ENCODE measurements around the gene PIEZO2.

PIEZO2 gene

DNA sequence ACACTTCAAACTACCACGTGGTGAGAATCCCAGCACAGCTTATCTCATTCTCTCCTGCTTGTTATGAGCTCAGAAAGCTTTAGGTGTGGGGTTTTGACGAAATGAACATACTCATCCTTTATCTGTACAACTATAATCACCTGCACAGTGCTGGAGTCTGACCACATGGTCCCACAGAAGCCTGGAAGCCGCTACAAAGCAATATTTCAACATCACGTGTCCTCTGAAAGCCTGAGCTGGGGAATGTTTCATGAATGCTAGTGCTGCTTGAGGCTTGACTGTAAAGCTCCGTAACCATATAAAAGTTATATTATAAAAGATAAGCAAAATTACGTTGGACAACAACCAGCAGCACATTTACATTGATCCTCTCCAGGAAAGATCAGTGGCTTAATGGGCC is 43.9 kb downstream of the PIEZO2 start (continued):
- no peak for TF ChIP-seq ZNF274 (IDR thresholded peaks at IDR 0.05; ENCODE audit: low read length)
- TF ChIP-seq ZNF274 (tag by site-specific recombination; IDR thresholded peaks at IDR 0.05; ENCODE audit: borderline replicate concordance) = no peak
- no peak for TF ChIP-seq RBAK (tag by site-specific recombination; IDR thresholded peaks at IDR 0.05)
- no peak for TF ChIP-seq SP7 (tag by site-specific recombination; IDR thresholded peaks at IDR 0.05)
- TF ChIP-seq ZBTB10 (tag by site-specific recombination; IDR thresholded peaks at IDR 0.05) = no peak
- no peak for TF ChIP-seq KLF7 (tag by site-specific recombination; IDR thresholded peaks at IDR 0.05; ENCODE audit: borderline replicate concordance)
- TF ChIP-seq ZNF23 (tag by site-specific recombination; IDR thresholded peaks at IDR 0.05; ENCODE audit: borderline replicate concordance) = no peak

- CTCF ChIA-PET = interaction anchor here (1.1 kb wide), 1 partner anchor 10 kb away, joined by 3 read pairs; no protein-coding TSS in a partner anchor
- POLR2A ChIA-PET = no interaction called here
- Histone ChIP-seq H3K27ac (ENCODE audit: extremely low read depth, low read depth, low read length) (no peak overlapping the region), H3K4me1 (ENCODE audit: control insufficient read depth, insufficient read depth, low read length) (peaks cover 15% of the 10 kb centered on the region), H3K4me3 (ENCODE audit: low read depth, low read length) (no peak overlapping the region), H3K9me3 (ENCODE audit: control insufficient read depth, insufficient read depth, low read depth, low read length) (no peaks in the 10 kb centered on the region), H3K36me3 (ENCODE audit: control insufficient read depth in 2 of 2, insufficient read depth in 1 of 2, low read length in 2 of 2) (no peaks in the 10 kb centered on the region)
- TF ChIP-seq ZNF324 (tag by site-specific recombination; IDR thresholded peaks at IDR 0.05) (no peak), ZNF311 (tag by site-specific recombination; IDR thresholded peaks at IDR 0.05; ENCODE audit: borderline replicate concordance) (no peak), ZNF600 (tag by site-specific recombination; IDR thresholded peaks at IDR 0.05) (no peak), ZBTB8A (tag by site-specific recombination; IDR thresholded peaks at IDR 0.05) (no peak), ZNF292 (tag by site-specific recombination; IDR thresholded peaks at IDR 0.05; ENCODE audit: borderline replicate concordance, low read depth) (no peak), ZNF2 (tag by site-specific recombination; IDR thresholded peaks at IDR 0.05) (no peak), ZNF155 (tag by site-specific recombination; IDR thresholded peaks at IDR 0.05) (no peak), GLI2 (tag by site-specific recombination; IDR thresholded peaks at IDR 0.05; ENCODE audit: borderline replicate concordance, low read depth) (no peak), ZSCAN4 (tag by site-specific recombination; IDR thresholded peaks at IDR 0.05) (no peak), ZBTB7A (tag by site-specific recombination; IDR thresholded peaks at IDR 0.05; ENCODE audit: low read depth) (no peak), ZNF76 (tag by site-specific recombination; IDR thresholded peaks at IDR 0.05; ENCODE audit: borderline replicate concordance, low read depth) (no peak), BCL11A (tag by site-specific recombination; IDR thresholded peaks at IDR 0.05; ENCODE audit: low read depth) (no peak)
Measured at GRCh38 chr18:11104307-11104706, 45.1 kb downstream of the PIEZO2 start.

GRCh38 chr18:11096839-11097750 is 52.3 kb downstream of the PIEZO2 start:
- Histone ChIP-seq H3K27ac (ENCODE audit: extremely low read depth, low read depth, low read length) (no peak overlapping the region), H3K9me3 (ENCODE audit: control insufficient read depth, insufficient read depth, low read depth, low read length) (no peaks in the 10 kb centered on the region), H3K36me3 (ENCODE audit: control insufficient read depth in 2 of 2, insufficient read depth in 1 of 2, low read length in 2 of 2) (no peaks in the 10 kb centered on the region), H3K4me3 (ENCODE audit: low read depth, low read length) (no peak overlapping the region), H3K4me1 (ENCODE audit: control insufficient read depth, insufficient read depth, low read length) (peaks cover 2% of the 10 kb centered on the region; the same call in 1 of the 2 replicates)
- POLR2A ChIA-PET = no interaction called here
- TF ChIP-seq ZSCAN4 (tag by site-specific recombination; IDR thresholded peaks at IDR 0.05) = no peak
- TF ChIP-seq TCF7L2 (IDR thresholded peaks at IDR 0.05; ENCODE audit: borderline replicate concordance, low read depth, low read length) = no peak
- CTCF ChIA-PET = interaction anchor here (0.6 kb wide), 1 partner anchor 57 kb away, joined by 3 read pairs; no protein-coding TSS in a partner anchor
